ENCODE results near the gene PMEPA1. TPM values are rescaled to one million over a fixed set of nuclear protein-coding genes. Genes with fewer than 3 reads are reported as not detected.

Gene PMEPA1
- total RNA-seq, 1 donor from 2014 or later: 56.8 TPM

DNA sequence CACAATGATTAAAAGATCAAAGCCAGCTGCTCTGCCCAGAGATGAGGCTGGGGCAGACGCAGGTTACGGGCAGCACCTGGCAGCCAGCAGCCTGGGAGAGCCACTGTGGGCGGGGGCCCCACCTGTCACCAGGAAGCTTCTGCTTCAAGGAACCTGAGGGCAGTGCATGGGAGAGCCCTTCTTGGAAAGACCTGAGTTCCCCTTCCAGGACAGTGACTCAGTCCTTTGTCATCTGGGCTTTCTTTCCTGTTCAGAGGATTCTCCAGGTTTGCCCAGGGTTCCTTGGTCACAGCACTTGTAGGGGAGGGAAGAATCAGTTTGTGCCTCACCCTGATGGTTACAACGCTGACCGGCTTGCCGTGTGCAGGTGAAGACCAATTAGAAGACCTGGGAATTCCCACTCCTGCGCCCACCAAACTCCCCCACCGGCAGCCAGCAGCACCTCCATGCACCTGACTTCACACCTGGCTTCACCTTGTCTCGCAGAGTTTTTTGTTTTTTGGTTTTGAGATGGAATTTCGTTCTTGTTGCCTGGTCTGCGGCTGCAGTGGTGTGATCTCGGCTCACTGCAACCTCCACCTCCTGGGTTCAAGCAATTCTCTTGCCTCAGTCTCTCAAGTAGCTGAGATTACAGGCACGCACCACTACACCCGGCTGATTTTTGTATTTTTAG, 91.6 kb downstream of the PMEPA1 start:
- DNase-seq (ENCODE audit: low spot score in 2 of 2): peak in 1 of 2 donors; percentile 43
- peak overlapping the region in 1 of 2 donors; percentile 1 for H3K27ac ChIP-seq
- no peaks in the 10 kb centered on the region for H3K27me3 ChIP-seq
- no peaks in the 10 kb centered on the region for H3K4me1 ChIP-seq
- intact Hi-C loops (cut with DNase I): no loop called here
- no peaks in the 10 kb centered on the region for H3K36me3 ChIP-seq
- TF ChIP-seq, protein P1, sequence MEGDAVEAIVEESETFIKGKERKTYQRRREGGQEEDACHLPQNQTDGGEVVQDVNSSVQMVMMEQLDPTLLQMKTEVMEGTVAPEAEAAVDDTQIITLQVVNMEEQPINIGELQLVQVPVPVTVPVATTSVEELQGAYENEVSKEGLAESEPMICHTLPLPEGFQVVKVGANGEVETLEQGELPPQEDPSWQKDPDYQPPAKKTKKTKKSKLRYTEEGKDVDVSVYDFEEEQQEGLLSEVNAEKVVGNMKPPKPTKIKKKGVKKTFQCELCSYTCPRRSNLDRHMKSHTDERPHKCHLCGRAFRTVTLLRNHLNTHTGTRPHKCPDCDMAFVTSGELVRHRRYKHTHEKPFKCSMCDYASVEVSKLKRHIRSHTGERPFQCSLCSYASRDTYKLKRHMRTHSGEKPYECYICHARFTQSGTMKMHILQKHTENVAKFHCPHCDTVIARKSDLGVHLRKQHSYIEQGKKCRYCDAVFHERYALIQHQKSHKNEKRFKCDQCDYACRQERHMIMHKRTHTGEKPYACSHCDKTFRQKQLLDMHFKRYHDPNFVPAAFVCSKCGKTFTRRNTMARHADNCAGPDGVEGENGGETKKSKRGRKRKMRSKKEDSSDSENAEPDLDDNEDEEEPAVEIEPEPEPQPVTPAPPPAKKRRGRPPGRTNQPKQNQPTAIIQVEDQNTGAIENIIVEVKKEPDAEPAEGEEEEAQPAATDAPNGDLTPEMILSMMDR (IDR thresholded peaks at IDR 0.05): no peak
- no peaks in the 10 kb centered on the region for H3K9me3 ChIP-seq
- no peak overlapping the region for H3K4me3 ChIP-seq

DNA sequence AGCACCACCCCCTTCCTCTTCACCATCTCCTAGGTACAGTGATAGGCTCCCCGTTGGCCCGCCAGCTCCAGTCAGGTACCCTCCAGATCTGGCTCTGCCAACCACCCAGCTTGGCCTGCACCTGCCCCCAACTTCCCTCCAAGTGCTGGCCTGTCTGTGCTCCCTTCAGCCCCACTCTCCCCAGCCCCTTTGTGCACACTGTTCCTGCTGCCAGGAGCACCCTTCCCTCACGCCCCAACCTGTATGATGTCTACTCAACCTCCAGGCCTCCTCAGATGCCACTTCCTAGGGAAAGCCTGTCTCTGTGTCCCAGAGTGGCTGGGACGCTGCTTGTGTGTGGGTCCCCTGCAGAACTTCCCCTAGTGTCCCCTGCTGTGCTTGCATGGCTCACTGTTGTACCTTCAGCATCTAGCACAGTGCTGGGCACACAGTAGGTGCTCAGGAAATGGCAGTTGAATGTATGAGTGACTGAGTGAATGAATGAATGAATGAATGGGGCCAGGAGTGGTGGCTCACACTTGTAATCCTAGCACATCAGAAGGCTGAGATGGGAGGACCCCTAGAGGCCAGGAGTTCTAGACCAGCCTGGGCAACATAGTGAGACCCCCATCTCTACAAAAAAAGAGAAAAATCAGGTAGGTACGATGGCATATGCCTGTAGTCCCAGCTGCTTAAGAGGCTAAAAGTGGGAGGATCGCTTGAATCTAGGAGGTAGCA, 92.6 kb downstream of the PMEPA1 start:
- H3K27me3 ChIP-seq: no peaks in the 10 kb centered on the region
- H3K4me3 ChIP-seq: no peak overlapping the region
- no peaks in the 10 kb centered on the region for H3K36me3 ChIP-seq
- DNase-seq (ENCODE audit: low spot score in 2 of 2): peak in 1 of 2 donors; percentile 46
- intact Hi-C loops (cut with DNase I): no loop called here
- H3K4me1 ChIP-seq: no peaks in the 10 kb centered on the region
- H3K9me3 ChIP-seq: no peaks in the 10 kb centered on the region
- no peak overlapping the region for H3K27ac ChIP-seq
- TF ChIP-seq, protein P1 (IDR thresholded peaks at IDR 0.05): no peak

DNA sequence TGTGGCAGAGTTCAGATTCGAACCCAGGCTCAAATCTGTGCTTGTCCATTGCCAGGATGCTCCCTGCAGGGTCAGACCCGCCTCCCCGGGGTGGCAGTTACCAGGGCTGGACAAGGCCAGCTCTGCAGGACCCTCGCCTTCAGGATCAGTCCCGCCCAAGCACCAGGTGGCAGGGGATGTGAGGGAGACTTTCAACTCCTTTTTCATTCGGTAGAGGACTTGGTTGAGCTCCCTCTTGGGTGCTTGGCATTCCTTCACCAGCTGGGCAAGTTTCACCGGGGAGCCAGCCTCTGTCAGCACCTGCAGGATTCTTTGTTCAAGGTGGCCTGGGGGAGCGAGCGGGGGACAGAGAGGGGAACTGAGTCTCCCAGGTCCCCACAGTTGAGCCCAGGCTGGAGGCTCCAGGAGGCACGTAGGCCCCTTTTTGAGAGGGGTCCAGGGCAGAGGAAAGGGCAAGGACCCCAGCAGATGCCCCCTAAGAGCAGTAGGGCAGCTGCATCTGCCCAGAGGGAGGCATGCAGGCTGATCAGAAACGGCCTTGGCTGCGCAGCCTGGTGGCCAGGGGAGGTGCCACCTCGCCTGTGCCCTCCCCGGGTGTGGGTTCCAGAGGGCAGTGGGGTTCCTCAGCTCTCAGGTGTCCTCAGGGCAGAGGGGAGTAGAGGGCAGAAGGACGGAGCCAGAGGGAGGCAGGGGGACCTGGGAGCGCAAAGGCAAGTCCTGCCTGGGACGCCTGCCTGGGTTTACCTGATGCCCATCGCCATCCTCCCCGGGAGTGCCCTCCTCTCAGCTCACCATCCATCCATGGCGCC, 93.5 kb downstream of the PMEPA1 start:
- TF ChIP-seq, protein P1 (IDR thresholded peaks at IDR 0.05): no peak
- no peak overlapping the region for H3K27ac ChIP-seq
- no peaks in the 10 kb centered on the region for H3K36me3 ChIP-seq
- H3K27me3 ChIP-seq: no peaks in the 10 kb centered on the region
- DNase-seq (ENCODE audit: low spot score in 2 of 2): peak in 1 of 2 donors; percentile 52
- no peaks in the 10 kb centered on the region for H3K4me1 ChIP-seq
- intact Hi-C loops (cut with DNase I): no loop called here
- H3K4me3 ChIP-seq: no peak overlapping the region
- no peaks in the 10 kb centered on the region for H3K9me3 ChIP-seq

DNA sequence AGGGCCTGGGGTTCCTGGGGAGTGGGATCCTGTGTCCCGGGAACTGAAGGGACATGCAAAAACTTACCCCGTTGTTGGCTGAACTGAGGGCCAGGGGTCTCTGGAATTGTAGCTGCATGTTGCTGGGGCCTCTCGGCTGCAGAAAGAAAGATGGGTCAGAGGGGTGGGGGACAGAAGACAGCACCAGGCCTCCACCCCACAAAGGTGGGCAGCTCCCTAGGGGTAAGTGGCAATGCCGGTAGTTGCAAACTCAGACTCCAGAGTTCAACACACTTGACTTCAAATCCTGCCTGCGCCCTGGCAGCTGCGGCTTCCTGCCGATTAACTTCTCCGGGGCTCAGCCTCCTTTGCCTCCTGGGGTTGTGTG, 94.4 kb downstream of the PMEPA1 start:
- Histone ChIP-seq H3K27me3 (no peaks in the 10 kb centered on the region), H3K4me3 (no peak overlapping the region), H3K4me1 (no peaks in the 10 kb centered on the region), H3K27ac (no peak overlapping the region), H3K36me3 (no peaks in the 10 kb centered on the region), H3K9me3 (no peaks in the 10 kb centered on the region)
- TF ChIP-seq, protein P1 (IDR thresholded peaks at IDR 0.05): no peak
- DNase-seq (ENCODE audit: low spot score in 2 of 2): peak in 1 of 2 donors; percentile 42
- intact Hi-C loops (cut with DNase I): no loop called here

DNA sequence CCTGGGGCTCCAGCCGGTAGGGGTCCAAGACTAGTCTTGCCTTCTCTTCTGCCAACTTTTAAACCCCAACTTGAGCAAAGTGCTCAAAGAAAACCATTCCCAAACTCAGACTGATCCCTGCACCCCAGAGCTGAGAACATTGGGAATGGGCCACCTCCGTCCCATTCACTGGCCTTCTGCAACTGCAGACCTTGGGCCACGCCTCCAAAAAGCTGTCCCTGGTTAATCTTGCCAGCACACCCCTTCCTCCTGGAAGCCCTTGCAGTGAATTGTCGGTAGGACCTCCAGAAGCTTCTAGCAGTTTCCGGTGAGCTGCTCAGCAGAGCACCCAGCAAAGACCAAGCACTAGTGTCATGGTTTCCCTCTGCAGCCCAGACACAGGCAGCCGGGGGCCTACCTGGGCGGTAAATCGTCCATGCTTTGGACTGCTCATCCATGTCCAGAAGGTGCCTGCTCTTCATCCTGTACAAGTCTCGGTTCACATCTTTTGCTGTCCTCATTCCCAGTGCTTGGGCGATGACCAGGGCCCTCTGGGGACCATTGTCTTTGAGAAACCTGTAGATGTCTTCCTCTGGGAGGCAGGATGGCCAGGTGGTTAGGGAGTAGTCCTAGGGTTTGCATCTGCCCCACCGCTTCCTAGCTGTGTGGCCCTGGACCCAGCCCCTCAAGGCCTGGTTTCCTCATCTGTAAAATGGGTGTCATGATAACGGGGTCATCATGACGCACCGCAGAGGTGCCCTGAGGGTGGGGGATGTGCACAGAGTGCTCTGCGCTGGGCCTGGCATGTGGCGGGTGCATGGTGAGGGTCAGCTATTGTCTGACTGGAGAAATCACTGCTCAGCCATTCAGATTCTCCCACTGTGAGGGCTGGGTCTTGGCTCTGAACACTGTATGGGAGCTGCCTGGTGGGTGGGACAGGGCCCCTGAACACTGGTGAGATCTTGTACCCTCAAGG, 95.0 kb downstream of the PMEPA1 start:
- DNase-seq (ENCODE audit: low spot score in 2 of 2): peak in 1 of 2 donors; percentile 21
- Histone ChIP-seq H3K36me3 (no peaks in the 10 kb centered on the region), H3K9me3 (no peaks in the 10 kb centered on the region), H3K27me3 (no peaks in the 10 kb centered on the region), H3K27ac (no peak overlapping the region), H3K4me1 (no peaks in the 10 kb centered on the region), H3K4me3 (no peak overlapping the region)
- intact Hi-C loops (cut with DNase I): no loop called here
- TF ChIP-seq, protein P1 (IDR thresholded peaks at IDR 0.05): no peak
